HG02981 (cell line): ENCODE measurements around the gene RPP14.
"Not testable (repeated sequence)": the region's sequence is repeated elsewhere in the genome, so short reads cannot be mapped to it uniquely, and the experiment has no call there.

Experiments used
- ATAC-seq: cut with Tn5 transposase; IDR thresholded peaks from one replicate; pipeline ENCODE4 v1.9.1; 2021; ENCODE audit warnings: mild to moderate bottlenecking, moderate library complexity; ENCODE audit not compliant: unreplicated experiment

The RPP14 gene

DNA sequence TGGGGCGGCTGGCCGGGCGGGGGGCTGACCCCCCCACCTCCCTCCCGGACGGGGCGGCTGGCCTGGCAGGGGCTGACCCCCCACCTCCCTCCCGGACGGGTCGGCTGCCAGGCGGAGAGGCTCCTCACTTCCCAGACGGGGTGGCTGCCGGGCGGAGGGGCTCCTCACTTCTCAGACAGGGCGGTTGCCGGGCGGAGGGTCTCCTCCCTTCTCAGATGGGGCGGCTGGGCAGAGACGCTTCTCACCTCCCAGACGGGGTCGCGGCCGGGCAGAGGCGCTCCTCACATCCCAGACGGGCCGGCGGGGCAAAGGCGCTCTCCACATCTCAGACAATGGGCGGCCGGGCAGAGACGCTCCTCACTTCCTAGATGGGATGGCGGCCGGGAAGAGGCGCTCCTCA is 15.6 kb upstream of the RPP14 start:
- not testable (repeated sequence) for ATAC-seq

DNA sequence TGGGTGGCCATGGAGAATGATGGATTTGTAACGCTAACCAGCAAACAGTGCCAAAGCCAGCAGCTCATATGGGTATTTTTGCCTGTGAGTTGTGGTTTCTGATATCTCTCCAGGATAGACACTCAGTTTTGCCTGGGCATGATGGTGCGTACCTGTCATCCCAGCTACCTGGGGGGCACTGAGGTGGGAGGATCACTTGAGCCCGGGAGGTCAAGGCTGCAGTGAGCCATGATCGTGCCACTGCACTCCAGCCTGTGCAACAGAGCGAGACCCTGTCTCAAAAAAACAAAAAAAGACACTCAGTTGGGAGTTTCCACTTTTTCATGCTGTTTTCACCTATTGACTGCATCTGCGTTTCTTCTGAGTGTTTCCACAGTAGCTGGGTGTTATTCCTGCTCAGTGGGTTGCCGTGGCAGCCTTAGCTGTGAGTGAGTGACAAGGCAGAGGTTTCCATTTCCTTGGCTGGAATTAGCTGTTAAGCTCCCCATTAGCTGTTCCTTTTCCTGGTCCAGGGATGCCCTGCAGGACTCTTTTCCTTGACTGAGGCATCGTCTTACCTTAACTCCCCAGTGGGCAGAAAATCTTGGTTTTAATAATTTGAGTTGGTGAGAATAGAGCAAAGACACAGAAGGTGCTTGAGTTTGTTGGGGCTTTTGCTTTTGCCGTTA is 14.2 kb upstream of the RPP14 start:
- no peak for ATAC-seq

DNA sequence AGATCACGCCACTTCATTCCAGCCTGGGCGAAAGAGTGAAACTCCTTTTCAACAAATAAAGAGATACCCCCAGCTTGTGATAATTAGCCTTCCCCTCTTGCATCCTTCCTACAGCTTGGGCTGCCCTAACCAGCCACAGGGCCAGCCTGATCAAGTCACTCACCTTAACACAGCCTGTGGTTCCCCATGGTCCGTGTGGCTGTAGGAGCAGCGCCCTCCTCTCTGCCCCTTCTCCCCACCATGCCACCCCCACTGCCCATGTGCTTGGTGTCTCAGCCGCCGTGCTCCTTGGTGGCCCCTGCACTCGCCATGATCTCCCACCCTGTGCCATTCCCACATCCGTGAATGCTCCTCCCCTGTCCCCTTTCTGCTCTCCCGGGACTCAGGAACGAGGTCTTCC is 13.2 kb upstream of the RPP14 start:
- ATAC-seq, result no peak

DNA sequence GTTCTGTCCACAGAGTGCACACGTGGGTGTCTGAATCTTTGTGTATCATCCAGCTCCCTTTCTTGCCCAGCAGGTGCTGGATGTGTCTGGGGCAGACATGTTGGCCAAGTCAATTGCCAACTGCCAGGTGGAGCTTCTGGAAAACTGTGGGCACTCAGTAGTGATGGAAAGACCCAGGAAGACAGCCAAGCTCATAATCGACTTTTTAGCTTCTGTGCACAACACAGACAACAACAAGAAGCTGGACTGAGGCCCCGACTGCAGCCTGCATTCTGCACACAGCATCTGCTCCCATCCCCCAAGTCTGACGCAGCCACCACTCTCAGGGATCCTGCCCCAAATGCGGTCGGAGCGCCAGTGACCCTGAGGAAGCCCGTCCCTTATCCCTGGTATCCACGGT is 12.5 kb upstream of the RPP14 start:
- no peak for ATAC-seq

DNA sequence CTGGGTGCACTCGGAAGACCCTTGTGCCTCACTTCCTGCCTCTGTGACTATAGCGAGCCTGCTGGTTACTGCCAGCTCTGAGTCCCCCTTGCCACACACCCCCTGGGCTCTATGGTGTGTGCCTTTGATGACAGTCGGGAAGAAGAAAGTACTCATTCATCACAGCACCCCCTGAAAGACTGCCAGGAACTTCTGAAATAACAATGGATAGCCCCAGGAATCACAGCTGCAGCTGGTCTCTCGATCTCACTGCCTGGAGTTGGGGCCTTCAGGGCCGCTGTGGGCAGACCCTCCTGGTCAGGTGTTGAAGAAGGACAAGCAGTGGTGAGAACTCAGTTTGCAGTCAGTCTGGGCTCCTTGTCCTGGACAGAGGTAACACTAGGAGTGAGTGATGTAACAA is 9.8 kb upstream of the RPP14 start:
- ATAC-seq, result no peak

DNA sequence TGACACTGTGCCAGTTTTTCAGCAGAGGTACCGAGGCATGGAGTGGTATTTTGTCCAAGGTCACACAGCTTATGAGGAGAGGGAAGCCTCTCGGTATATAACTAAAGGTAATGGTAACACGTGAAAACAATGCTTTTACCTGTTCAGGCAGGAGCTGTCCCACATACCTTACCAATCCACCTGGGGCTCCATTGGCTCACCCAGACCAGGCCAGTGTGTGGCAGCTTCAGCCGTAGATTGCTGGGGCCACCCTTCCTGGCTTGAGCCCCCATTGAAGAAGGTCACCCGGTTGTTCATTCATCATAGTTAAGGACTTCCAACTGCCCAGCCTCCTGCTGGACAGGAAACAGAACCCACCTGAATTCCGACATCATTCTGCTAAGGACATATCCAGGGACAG is 9.2 kb upstream of the RPP14 start:
- no peak for ATAC-seq

DNA sequence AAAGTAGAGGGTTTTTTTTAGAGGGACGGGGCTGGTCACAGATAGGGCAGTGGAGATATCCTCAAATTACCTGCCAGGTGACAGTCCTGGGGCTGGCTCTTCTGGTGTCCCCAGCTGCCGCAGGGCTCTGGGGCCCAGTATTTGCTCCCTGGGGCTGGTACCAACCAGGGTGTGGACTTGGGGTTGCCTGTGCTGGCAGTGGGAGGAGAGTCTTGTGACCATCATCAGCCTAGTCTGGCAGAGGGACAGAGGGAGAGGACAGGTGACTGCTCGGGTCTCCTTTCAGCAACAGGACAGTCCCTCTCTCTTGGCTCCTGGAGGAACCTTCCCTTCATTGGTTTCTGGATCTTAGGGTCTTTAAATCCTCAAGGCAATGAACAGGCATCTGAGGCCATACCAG is 7.9 kb upstream of the RPP14 start:
- ATAC-seq, result no peak

DNA sequence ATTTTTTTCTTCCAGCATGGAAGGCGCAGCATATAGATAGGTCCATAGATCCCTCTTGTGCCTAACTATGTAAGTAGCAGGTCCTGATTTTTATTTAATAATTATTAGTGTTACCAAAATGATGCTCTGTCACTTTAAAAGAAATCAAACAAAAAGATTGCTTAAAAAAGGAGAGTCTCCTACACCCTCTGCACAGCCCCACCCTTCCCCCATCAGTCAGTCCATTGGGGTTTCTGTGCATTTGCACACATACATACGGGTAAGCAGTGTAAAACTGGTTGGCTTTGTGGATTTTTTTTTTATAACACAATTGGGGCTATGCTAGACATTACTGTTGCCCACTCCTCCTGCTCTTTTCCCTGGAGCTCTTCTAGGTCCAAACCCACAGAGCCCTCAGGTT is 7.0 kb upstream of the RPP14 start:
- ATAC-seq, result no peak

DNA sequence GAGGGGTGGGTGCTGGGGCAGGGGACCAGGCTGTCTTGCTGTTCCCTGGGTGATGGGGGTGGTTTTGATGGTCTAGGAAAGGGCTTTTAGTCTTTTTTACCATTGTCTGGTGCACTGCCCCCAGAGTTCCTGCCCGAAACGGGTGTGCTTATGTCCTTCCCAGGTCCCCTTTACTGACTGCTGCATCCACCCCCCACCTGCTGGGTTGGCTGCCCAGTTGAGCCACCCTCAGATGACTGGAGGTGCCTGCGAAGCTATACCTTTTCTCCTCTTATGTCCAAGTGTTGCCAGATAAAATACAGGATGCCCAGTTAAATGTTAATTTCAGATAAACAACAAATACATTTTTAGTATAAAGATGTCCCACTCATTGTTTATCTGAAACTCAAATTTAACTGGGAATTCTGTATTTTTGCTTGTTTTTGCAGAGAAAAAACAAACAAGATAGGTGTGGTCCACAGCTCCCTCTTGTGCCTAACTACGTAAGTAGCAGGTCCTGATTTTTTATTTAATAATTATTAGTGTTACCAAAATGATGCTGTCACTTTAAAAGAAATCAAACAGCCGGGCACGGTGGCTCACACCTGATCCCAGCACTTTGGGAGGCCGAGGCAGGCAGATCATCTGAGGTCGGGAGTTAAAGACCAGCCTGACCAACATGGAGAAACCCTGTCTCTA is 6.1 kb upstream of the RPP14 start:
- no peak for ATAC-seq

DNA sequence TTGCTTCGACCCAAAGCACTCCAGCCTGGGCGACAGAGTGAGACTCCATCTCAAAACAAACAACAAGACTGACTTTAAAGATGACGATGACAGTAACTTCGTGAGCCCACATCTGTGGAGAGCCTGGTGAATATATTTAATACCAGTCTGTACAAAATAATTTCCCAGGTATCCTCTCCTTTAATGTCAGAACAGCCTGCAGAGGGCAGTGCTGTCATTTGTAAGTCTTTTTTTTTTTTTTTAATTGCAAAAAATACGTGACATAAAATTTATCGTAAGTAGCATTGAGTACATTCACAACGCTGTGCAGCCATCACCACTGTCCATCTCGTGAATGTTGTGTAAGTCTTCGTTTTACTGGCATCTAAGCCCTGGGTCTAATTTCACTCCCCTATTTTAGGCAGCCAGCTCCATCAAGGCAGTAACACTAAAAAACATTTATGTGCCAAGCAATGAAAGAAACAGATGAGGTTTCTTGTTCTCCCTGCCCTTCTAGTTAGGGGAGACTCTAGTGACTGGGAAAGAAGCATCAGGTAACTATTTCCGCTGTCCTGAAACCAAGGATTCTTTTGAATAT is 1.7 kb downstream of the RPP14 start:
- no peak for ATAC-seq

DNA sequence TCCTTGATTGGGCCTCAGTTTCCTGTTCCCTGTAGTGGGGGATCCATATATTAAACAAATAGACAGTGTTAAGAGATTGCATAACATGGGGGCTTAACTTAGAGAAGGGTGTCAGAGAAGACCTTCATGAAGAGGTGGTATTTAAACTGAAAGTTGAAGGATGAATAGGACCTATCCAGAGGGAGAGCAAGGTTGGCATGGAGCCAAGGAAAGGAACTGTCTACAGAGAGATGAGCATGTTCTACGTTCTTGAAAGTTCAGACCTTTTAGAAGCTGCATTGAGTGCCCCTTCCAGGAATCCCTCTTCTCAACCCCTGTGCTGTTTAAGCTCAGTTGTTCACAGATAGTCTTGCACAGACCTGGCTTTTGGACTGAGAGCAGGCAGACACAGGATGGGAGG is 2.7 kb downstream of the RPP14 start:
- ATAC-seq, result no peak

DNA sequence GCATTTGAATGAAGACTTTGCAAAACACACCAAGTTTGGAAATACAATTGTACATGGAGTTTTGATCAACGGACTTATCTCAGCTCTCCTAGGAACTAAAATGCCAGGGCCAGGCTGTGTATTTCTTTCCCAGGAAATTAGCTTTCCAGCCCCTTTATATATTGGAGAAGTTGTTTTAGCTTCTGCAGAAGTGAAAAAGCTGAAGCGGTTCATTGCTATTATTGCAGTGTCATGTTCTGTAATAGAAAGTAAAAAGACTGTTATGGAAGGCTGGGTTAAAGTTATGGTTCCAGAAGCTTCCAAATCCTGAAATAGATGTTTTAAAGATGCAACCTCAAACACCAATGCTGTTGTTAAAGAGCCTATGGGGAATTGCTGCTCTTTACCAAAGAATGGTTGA is 11.8 kb downstream of the RPP14 start:
- no peak for ATAC-seq

DNA sequence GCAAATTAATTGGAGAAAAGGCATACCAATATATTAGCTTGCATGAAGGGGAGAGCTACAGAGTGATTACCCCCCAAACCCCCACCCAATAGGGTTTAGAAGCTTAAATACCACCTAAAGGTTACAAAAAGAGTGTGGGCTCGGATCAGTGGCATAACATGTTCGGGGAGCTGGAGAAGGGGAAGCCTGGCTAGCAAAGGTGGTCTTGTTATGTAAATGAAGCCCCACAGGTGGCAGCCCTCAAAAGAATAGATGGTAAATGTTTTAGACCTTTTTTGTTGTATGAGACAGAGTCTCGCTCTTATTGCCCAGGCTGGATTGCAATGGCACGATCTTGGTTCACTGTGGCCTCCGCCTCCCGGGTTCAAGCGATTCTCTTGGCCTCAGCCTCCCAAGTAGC is 15.7 kb downstream of the RPP14 start:
- ATAC-seq, result no peak

DNA sequence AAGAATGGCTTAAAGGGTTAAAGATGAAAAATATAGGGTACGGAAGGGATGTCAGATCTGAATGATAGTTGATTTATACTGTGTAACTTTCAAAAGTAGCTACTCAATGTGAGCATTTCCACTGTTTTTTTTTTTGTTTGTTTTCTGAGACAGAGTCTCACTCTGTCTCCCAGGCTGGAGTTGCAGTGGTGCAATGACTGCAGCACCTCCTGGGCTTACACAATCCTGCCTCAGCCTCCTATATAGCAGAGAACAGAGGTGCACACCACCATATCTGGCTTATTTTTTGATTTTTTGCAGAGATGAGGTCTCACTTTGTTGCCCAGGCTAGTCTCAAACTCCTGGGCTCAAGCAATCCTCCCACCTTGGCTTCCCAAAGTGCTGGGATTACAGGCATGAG is 16.7 kb downstream of the RPP14 start:
- no peak for ATAC-seq

DNA sequence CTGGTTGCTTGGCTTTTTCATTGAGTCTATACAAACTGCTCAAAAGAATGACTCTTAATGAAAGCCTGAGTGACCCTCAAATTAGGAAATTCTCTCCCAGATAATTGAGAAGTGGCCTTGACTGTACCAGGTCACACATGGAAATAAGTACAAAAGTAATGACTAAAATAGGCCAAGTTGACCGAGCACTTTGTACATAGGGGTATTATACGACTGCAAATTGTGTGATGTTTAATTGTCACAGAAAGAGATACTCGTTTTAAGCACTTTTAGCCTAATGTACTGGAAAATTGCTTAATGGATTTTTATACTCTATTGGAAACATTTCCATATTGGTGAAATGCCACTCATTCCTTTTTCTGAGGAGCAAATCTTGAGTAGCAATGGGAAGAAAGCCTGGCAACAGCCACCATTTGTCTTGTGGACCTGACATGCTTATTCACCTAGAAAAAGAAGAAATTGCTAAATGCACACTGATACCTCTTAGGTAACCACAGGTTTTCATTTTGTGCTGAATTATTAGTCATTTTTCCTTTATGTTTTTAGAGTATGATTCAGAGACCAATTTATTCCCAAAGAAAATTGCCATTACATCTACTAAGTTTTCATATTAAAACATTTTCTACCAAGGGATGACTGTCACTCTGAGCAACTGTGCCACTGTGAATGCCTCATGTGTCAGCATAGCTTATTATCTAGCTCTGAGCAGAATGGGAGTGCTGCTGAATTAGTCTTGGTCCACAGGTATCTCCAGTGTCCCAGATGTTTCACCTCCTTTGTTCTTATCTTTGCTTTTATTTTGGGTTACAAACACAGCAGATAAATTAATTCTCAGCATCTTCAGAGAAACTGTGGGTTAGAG is 17.7 kb downstream of the RPP14 start:
- no peak for ATAC-seq

DNA sequence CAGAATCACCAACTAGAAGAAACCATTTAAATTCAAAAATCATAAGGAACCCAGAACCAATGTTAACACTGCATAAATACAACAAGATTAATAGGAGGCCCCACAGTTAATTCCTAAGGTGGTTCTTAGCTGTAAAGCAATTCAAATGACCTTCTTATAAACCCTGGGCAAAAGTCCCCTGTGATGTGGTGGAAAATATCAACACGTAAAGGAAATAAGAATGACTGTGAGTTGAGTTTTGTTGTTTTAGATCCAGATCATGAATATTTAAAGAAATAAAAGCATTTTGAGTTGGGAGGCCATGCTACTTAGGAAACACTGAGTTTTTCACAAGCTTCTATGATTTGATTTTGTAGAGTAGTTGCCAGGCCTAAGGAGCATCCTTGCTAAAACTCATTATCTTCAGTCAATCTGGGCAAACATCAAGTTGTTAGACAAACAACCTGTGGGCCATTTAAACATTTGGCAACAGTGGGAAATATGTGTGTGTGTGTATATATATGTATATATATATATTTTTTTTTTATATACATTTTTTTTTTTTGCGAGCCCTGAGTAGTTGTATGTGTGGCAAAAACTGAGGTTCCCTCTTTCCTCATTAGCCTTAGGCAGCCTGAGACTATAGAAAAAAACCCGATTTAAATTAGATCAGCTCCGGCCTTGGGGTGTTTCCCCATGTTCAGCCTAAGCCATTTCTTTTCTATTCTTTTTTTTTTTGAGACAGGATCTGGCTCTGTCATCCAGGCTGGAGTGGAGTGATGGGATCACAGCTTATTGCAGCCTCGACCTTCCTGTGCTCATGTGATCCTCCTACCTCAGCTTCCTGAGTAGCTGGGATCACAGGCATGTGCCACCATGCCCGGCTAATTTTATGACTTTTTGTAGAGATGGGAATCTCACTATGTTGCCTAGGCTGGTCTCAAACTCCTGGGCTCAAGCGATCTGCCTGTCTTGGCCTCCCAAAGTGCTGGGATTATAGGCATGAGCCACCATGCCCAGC is 18.6 kb downstream of the RPP14 start:
- ATAC-seq, result no peak

DNA sequence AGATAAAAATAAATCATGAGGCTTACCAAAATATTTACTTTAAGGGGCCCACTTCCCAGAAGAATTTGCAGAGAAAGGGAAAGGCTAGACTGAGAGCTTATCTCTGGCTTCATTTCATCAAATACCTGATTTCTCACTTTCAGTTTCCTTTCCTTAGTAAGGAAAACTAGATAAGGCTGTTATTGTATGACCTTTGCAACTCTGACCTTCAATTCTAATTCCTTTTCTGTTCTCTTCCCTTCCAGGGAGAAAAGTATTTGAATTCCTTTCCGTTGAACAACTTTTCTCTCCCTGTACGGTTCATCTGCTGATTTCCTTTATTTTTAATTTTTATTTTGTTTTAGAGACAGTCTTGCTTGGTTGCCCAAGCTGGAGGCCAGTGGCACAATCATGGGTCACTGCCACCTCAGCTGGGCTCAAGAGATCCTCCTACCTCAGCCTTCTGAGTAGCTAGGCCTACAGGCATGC is 19.5 kb downstream of the RPP14 start:
- no peak for ATAC-seq

DNA sequence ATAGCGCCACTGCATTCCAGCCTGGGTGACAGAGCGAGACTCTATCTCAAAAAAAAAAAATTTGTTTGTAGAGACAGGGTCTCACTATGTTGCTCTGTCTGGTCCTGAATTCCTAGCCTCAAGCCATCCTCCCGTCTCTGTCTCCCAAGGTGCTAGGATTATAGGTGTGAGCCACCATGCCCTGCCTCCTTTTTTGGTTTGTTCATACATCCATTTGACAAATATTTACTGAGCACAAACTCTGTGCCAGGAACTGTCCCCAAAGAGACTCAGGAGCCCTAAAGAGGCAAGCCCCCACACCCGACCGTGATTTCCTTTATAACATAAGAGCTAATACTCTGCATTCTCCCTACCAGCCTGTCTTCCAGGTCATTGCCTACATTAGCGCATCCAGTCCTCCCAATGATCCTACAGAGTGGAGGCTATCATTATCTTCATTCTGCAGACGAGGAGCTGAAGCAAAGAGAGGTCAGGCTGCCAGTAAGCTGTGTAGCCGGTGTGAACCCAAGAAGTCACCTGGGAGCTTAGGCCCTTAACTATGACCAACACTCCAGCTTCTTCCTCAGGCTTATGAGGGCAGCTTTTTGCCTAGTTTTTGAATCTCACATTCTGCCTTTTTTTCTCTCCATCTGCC is 20.3 kb downstream of the RPP14 start:
- ATAC-seq, result no peak

DNA sequence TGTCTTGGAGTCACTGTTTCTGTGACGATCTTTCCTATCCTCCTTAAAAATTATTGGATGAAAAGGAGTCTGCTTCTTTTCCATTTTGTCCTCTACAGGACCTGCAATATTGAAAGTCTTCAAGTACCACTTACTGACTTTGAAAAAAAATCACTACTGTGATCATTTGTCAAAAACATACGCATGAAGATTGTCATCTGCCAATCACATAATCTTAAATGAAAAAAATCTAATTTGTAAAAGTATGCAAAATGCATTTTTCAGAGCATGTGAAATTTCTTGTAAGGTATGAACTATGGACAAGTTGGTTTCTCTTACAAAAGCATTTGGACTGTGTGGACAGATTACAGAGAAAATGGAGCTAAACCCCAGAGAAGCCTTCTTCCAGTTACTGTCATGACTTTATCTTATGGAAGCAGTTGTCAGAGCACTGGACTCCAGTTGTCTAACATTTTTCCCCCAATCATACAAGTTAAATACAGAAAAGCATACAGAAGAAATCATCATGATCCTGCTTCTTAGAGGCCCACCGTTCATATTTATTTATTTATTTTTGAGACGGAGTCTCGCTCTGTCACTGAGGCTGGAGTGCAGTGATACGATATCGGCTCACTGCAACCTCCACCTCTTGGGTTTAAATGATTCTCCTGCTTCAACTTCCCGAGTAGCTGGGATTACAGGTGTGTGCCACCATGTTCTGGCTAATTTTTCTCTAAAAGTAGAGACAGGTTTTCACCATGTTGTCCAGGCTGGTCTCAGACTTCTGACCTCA is 23.3 kb downstream of the RPP14 start:
- ATAC-seq, result no peak
